ENCODE results near the gene PRKG1. TPM values are rescaled to one million over a fixed set of nuclear protein-coding genes. Genes with fewer than 3 reads are reported as not detected.

Gene PRKG1
- polyA plus RNA-seq, 3 donors = not detected

DNA sequence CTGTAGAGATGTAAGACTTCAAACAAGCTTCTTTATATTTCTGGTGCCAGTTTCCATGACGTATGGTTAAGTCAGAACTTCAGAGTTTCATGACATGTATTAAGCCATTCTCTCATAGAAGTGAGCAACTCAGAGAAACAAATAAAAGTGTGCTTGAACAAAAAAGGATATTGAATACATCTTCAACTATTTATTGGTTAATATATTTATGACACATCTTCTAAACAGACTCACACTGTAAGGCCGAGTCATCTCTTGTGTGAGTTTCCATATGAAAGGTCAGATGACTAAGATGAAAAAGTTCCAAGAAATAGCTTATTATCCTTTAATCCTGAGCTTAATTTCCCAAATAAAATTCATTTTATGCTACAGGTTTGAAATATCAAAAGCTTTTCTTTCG is 730.6 kb downstream of the PRKG1 start:
- intact Hi-C loops (cut with micrococcal nuclease) = no loop called here
- no CpG with 5 or more reads among the region's 3 CpGs for WGBS (ENCODE audit: insufficient coverage)
- DNase-seq = no peak

DNA sequence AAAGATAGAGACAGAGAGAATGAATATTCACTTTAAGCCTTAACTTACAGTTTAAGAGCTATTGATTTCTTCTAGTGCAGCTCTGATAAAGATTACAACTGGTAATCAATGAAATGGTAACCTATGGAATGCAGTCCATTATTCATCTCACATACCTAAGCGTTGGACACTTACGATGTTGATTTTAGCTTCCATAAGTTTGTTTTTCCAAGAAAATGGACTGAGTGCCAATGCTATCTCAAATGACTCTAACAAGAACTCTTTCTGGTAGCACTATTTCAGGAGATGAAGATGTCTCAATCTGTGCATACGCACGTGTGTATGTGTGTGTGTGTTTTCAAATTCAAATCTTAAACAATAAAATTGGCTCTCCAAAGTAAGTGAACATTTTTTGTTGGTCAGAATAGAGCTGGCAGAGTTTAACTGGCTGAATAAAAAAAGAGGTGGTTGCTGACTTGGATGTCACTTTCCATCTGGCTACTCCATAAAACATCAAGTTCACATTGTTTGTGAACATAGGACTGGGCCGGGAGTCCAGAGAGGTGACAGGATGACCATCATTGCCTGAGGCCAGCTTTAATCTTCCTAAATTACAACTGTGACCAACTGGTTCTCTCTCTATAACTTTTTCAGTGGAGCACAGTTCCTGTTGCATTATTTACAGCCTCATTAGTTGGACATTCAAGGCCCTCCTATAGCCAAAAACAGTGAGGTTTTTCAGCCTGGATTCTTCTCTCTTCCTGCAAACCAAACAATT is 732.0 kb downstream of the PRKG1 start:
- no peak overlapping the region for H3K4me3 Mint-ChIP-seq
- no peak overlapping the region for H3K27ac Mint-ChIP-seq

More for the DNA sequence above, 730.6 kb downstream of the PRKG1 start:
- H3K27ac ChIP-seq (ENCODE audit: low read depth in 1 of 2, low read length in 2 of 2) = no peak overlapping the region
- no peaks in the 10 kb centered on the region for H3K79me2 ChIP-seq (ENCODE audit: insufficient read depth, low read length)
- Mint-ChIP-seq H3K27ac (no peak overlapping the region), H3K9me3 (peaks cover 0 to 4% (median 0%) of the 10 kb centered on the region in 7 donors), H3K27me3 (ENCODE audit: low read depth in 3 of 3) (no peaks in the 10 kb centered on the region), H3K36me3 (no peaks in the 10 kb centered on the region), H3K4me3 (no peak overlapping the region), H3K4me1 (no peaks in the 10 kb centered on the region)
- H4K20me1 ChIP-seq (ENCODE audit: insufficient read depth, low read length) = no peaks in the 10 kb centered on the region
- H3K4me3 ChIP-seq (replicated peaks in 1 of 3; ENCODE audit: low read depth in 2 of 3, low read length in 3 of 3) = no peak overlapping the region
- H3K9ac ChIP-seq (ENCODE audit: insufficient read depth, low read length, poor library complexity, severe bottlenecking) = no peak overlapping the region
- no peaks in the 10 kb centered on the region for H3K27me3 ChIP-seq (ENCODE audit: control insufficient read depth in 2 of 2, insufficient read depth in 2 of 2, low read length in 2 of 2)
- no peaks in the 10 kb centered on the region for H3K9me3 ChIP-seq (replicated peaks in 1 of 2; ENCODE audit: control insufficient read depth in 1 of 2, insufficient read depth in 1 of 2, low read length in 2 of 2)
- H3K4me2 ChIP-seq (replicated peaks; ENCODE audit: extremely low read depth, low read length, poor library complexity, severe bottlenecking) = no peak overlapping the region
- no peak overlapping the region for H2AFZ ChIP-seq (ENCODE audit: insufficient read depth, low read depth, low read length, poor library complexity, severe bottlenecking)
- no peak for TF ChIP-seq CTCF (IDR thresholded peaks at IDR 0.05)
- no peaks in the 10 kb centered on the region for H3K4me1 ChIP-seq (ENCODE audit: control insufficient read depth in 1 of 2, insufficient read depth in 2 of 2, low read length in 2 of 2)
- H3K36me3 ChIP-seq (replicated peaks in 1 of 2; ENCODE audit: control insufficient read depth in 1 of 2, insufficient read depth in 2 of 2, low read length in 2 of 2) = no peaks in the 10 kb centered on the region

More for the DNA sequence above, 732.0 kb downstream of the PRKG1 start:
- H3K27me3 ChIP-seq (ENCODE audit: control insufficient read depth in 2 of 2, insufficient read depth in 2 of 2, low read length in 2 of 2) = no peaks in the 10 kb centered on the region
- H3K4me2 ChIP-seq (replicated peaks; ENCODE audit: extremely low read depth, low read length, poor library complexity, severe bottlenecking) = no peak overlapping the region
- no peaks in the 10 kb centered on the region for H3K9me3 ChIP-seq (replicated peaks in 1 of 2; ENCODE audit: control insufficient read depth in 1 of 2, insufficient read depth in 1 of 2, low read length in 2 of 2)
- no peak overlapping the region for H3K27ac ChIP-seq (ENCODE audit: low read depth in 1 of 2, low read length in 2 of 2)
- no peak overlapping the region for H3K9ac ChIP-seq (ENCODE audit: insufficient read depth, low read length, poor library complexity, severe bottlenecking)
- H3K36me3 ChIP-seq (replicated peaks in 1 of 2; ENCODE audit: control insufficient read depth in 1 of 2, insufficient read depth in 2 of 2, low read length in 2 of 2) = no peaks in the 10 kb centered on the region
- intact Hi-C loops (cut with micrococcal nuclease) = no loop called here
- H3K79me2 ChIP-seq (ENCODE audit: insufficient read depth, low read length) = no peaks in the 10 kb centered on the region
- no peak overlapping the region for H3K4me3 ChIP-seq (replicated peaks in 1 of 3; ENCODE audit: low read depth in 2 of 3, low read length in 3 of 3)
- Mint-ChIP-seq H3K36me3 (no peaks in the 10 kb centered on the region), H3K9me3 (peaks cover 0 to 4% (median 0%) of the 10 kb centered on the region in 7 donors), H3K4me1 (no peaks in the 10 kb centered on the region), H3K27me3 (ENCODE audit: low read depth in 3 of 3) (no peaks in the 10 kb centered on the region)
- H4K20me1 ChIP-seq (ENCODE audit: insufficient read depth, low read length) = no peaks in the 10 kb centered on the region
- TF ChIP-seq CTCF (IDR thresholded peaks at IDR 0.05) = no peak
- H3K4me1 ChIP-seq (ENCODE audit: control insufficient read depth in 1 of 2, insufficient read depth in 2 of 2, low read length in 2 of 2) = no peaks in the 10 kb centered on the region
- DNase-seq = no peak
- H2AFZ ChIP-seq (ENCODE audit: insufficient read depth, low read depth, low read length, poor library complexity, severe bottlenecking) = no peak overlapping the region
- 100% methylated on average over 1 of the region's 5 CpGs for WGBS (ENCODE audit: insufficient coverage)
